ENCODE results near the gene UPK1B.

Gene UPK1B

DNA sequence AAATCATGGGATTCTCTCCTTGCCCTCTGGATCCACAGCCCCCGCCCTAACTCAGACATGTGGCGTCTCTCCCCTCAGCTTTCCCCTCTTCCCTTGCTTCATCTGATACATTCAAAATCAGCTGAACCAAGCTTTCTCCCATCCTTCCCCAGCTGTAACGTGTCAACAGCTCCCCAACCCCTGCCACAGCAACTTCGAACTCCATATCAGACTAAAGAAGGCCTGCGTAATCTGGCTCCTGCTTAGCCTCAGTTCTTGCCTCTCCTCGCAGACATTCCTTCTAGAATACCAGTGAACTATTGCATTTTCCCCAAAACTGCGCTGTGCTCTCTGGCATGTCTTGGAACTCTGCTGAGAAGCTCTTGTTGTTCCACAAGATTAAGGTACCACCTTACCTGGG is 49.0 kb downstream of the UPK1B start:
- ChIA-PET POLR2A (interaction anchor here (1.3 kb wide), 1 partner anchor 19 kb away, joined by 3 read pairs; the partner anchor contains the start of gene B4GALT4), CTCF (no interaction called here)
- TF ChIP-seq FOXK2 (IDR thresholded peaks at IDR 0.05) (no peak), L3MBTL2 (conservative IDR thresholded peaks at IDR 0.05) (no peak), SP1 (IDR thresholded peaks at IDR 0.05) (no peak), CTBP1 (IDR thresholded peaks at IDR 0.05; ENCODE audit: borderline replicate concordance) (no peak), BHLHE40 (IDR thresholded peaks at IDR 0.05; ENCODE audit: borderline replicate concordance) (no peak)
- DNase-seq (ENCODE audit: extremely low spot score): no peak

- CTCF ChIA-PET: no interaction called here
- TF ChIP-seq, protein P1, sequence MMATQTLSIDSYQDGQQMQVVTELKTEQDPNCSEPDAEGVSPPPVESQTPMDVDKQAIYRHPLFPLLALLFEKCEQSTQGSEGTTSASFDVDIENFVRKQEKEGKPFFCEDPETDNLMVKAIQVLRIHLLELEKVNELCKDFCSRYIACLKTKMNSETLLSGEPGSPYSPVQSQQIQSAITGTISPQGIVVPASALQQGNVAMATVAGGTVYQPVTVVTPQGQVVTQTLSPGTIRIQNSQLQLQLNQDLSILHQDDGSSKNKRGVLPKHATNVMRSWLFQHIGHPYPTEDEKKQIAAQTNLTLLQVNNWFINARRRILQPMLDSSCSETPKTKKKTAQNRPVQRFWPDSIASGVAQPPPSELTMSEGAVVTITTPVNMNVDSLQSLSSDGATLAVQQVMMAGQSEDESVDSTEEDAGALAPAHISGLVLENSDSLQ (IDR thresholded peaks at IDR 0.05): no peak
- no peak for TF ChIP-seq ELF4 (IDR thresholded peaks at IDR 0.05)
- no peak for TF ChIP-seq NFRKB (IDR thresholded peaks at IDR 0.05)
- TF ChIP-seq FOXM1 (IDR thresholded peaks at IDR 0.05; ENCODE audit: borderline replicate concordance): no peak
- TF ChIP-seq BHLHE40 (IDR thresholded peaks at IDR 0.05; ENCODE audit: borderline replicate concordance): no peak
- POLR2A ChIA-PET: interaction anchor here (0.8 kb wide), 1 partner anchor 17 kb away, joined by 4 read pairs; the partner anchor contains the start of gene B4GALT4
- DNase-seq (ENCODE audit: extremely low spot score): no peak
Measured at GRCh38 chr3:119223511-119223910, 50.1 kb downstream of the UPK1B start.

- ChIA-PET POLR2A (no interaction called here), CTCF (no interaction called here)
- DNase-seq (ENCODE audit: extremely low spot score): no peak
- TF ChIP-seq NFRKB (IDR thresholded peaks at IDR 0.05): no peak
- TF ChIP-seq ELF4 (IDR thresholded peaks at IDR 0.05): no peak
- TF ChIP-seq BHLHE40 (IDR thresholded peaks at IDR 0.05; ENCODE audit: borderline replicate concordance): no peak
- TF ChIP-seq HDGF (IDR thresholded peaks at IDR 0.05; ENCODE audit: borderline replicate concordance): no peak
- TF ChIP-seq SUZ12 (IDR thresholded peaks at IDR 0.05): no peak
- no peak for TF ChIP-seq SP1 (IDR thresholded peaks at IDR 0.05)
- TF ChIP-seq ARNT (IDR thresholded peaks at IDR 0.05): no peak
- TF ChIP-seq, protein P1 (IDR thresholded peaks at IDR 0.05): no peak
- TF ChIP-seq L3MBTL2 (conservative IDR thresholded peaks at IDR 0.05): no peak
- no peak for TF ChIP-seq FOXM1 (IDR thresholded peaks at IDR 0.05; ENCODE audit: borderline replicate concordance)
- TF ChIP-seq TARDBP (IDR thresholded peaks at IDR 0.05): no peak
- no peak for TF ChIP-seq FOXA1 (IDR thresholded peaks at IDR 0.05)
- no peak for TF ChIP-seq FOXK2 (IDR thresholded peaks at IDR 0.05)
- TF ChIP-seq LEF1 (IDR thresholded peaks at IDR 0.05; ENCODE audit: borderline replicate concordance): no peak
- TF ChIP-seq ZNF384 (IDR thresholded peaks at IDR 0.05): no peak
- TF ChIP-seq CTBP1 (IDR thresholded peaks at IDR 0.05; ENCODE audit: borderline replicate concordance): no peak
Measured at GRCh38 chr3:119225121-119225520, 51.7 kb downstream of the UPK1B start.

DNA sequence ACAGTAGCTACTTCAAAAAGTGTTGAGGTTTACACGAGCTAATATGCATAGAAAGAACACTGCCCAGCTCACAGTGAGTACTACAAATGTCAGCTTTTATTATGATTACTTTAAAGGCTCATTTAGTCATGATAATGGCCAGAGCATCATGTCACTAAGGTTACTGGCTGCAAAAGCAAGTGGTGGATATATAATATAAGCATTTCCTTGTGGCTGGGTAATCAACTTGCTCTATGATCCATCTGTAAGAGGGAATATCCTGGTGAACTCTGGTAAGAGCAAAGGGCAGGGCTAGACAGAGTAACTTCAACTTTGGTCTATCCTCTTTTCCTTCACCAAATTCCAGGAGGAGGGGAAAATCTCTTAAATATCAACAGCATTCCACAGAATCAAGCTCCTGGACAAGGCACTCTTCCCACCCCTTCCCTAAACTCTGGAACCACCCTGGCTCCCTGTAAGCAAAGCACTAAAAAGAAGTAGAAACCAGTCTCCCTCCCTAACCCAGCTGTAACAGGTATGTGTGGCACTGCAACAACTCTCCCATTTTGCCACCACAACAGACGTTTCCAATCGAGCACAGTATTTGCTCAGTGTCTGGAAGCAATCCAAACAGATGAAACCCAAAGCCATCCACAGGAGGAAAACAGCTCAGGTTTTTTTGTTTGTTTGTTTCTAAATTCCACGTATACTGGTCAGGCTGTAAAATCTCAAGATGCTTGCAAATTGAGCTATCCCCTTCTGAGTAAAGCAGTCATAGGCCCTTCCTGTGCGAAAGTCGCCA is 53.9 kb downstream of the UPK1B start:
- TF ChIP-seq HDGF (IDR thresholded peaks at IDR 0.05; ENCODE audit: borderline replicate concordance) (no peak), L3MBTL2 (conservative IDR thresholded peaks at IDR 0.05) (no peak), ELF4 (IDR thresholded peaks at IDR 0.05) (no peak), CTBP1 (IDR thresholded peaks at IDR 0.05; ENCODE audit: borderline replicate concordance) (no peak), ARNT (IDR thresholded peaks at IDR 0.05) (no peak), TARDBP (IDR thresholded peaks at IDR 0.05) (no peak), FOXK2 (IDR thresholded peaks at IDR 0.05) (no peak), FOXM1 (IDR thresholded peaks at IDR 0.05; ENCODE audit: borderline replicate concordance) (no peak), SUZ12 (IDR thresholded peaks at IDR 0.05) (no peak), SP1 (IDR thresholded peaks at IDR 0.05) (no peak), ZNF384 (IDR thresholded peaks at IDR 0.05) (no peak)
- ChIA-PET POLR2A (no interaction called here), CTCF (interaction anchor here (0.7 kb wide), 1 partner anchor 83 kb away, joined by 3 read pairs; no protein-coding TSS in a partner anchor)
- no peak for DNase-seq (ENCODE audit: extremely low spot score)

DNA sequence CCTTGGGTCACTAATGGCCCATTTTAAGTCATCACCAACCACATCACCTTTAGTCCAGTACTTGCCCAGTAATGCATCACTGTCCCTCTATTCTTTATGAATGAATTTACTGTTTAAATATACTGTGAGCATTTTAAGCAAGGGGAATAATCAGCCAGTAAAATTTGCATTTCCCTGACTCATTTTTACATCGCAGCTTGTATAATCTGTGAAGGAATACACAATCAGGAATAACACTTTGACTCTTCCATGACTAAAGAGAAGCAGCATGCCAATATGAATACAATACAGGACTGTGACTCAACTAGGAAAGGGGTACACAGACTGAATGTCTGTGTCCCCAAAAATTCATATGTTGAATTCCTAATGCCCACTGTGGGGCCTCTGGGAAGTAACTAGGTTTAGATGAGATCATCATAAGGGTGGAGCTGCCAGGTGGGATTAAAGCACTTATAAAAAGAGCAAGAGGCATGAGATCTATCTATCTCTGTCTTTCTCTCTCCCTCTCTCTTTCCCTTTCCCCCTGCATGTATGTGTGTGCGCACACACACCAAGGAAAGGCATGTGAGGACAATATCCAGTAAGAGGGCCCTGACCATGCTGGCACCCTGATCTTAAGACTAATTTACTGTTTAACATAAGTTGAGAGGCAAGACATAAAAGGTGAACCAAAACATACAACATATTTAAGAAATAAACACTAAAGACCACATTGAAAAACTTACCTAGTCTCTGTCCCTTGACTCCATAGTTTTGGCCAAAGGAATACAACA is 55.2 kb downstream of the UPK1B start:
- no peak for TF ChIP-seq TARDBP (IDR thresholded peaks at IDR 0.05)
- TF ChIP-seq LEF1 (IDR thresholded peaks at IDR 0.05; ENCODE audit: borderline replicate concordance): no peak
- TF ChIP-seq, protein P1 (IDR thresholded peaks at IDR 0.05): no peak
- no peak for TF ChIP-seq SUZ12 (IDR thresholded peaks at IDR 0.05)
- no peak for TF ChIP-seq ARNT (IDR thresholded peaks at IDR 0.05)
- no peak for TF ChIP-seq FOXK2 (IDR thresholded peaks at IDR 0.05)
- no peak for TF ChIP-seq L3MBTL2 (conservative IDR thresholded peaks at IDR 0.05)
- no peak for TF ChIP-seq ZNF384 (IDR thresholded peaks at IDR 0.05)
- no peak for TF ChIP-seq FOXA1 (IDR thresholded peaks at IDR 0.05)
- no peak for TF ChIP-seq FOXM1 (IDR thresholded peaks at IDR 0.05; ENCODE audit: borderline replicate concordance)
- DNase-seq (ENCODE audit: extremely low spot score): no peak
- ChIA-PET POLR2A (no interaction called here), CTCF (no interaction called here)

GRCh38 chr3:119229190-119229589 is 55.8 kb downstream of the UPK1B start:
- ChIA-PET CTCF (no interaction called here), POLR2A (no interaction called here)
- TF ChIP-seq, protein P1 (IDR thresholded peaks at IDR 0.05): no peak
- TF ChIP-seq CTBP1 (IDR thresholded peaks at IDR 0.05; ENCODE audit: borderline replicate concordance) (no peak), ZNF384 (IDR thresholded peaks at IDR 0.05) (no peak), NFRKB (IDR thresholded peaks at IDR 0.05) (no peak), FOXM1 (IDR thresholded peaks at IDR 0.05; ENCODE audit: borderline replicate concordance) (no peak), TARDBP (IDR thresholded peaks at IDR 0.05) (no peak), ARNT (IDR thresholded peaks at IDR 0.05) (no peak), LEF1 (IDR thresholded peaks at IDR 0.05; ENCODE audit: borderline replicate concordance) (no peak), SP1 (IDR thresholded peaks at IDR 0.05) (no peak), L3MBTL2 (conservative IDR thresholded peaks at IDR 0.05) (no peak), HDGF (IDR thresholded peaks at IDR 0.05; ENCODE audit: borderline replicate concordance) (no peak), FOXK2 (IDR thresholded peaks at IDR 0.05) (no peak)

More at GRCh38 chr3:119229190-119229589, 55.8 kb downstream of the UPK1B start:
- no peak for DNase-seq (ENCODE audit: extremely low spot score)
